SH-SY5Y (cell line): Measurements from ENCODE around the gene IQGAP1.

ENCODE experiments used
- GATA2 ChIP-seq: IDR thresholded peaks from 2 replicates; pipeline ENCODE4 v1.6.1; 2011; ENCODE audit warnings: mild to moderate bottlenecking, low read depth, low read length
- GATA3 ChIP-seq: IDR thresholded peaks from 2 replicates; pipeline ENCODE4 v1.6.1; 2011; ENCODE audit warnings: low read depth, mild to moderate bottlenecking, low read length, moderate library complexity

DNA sequence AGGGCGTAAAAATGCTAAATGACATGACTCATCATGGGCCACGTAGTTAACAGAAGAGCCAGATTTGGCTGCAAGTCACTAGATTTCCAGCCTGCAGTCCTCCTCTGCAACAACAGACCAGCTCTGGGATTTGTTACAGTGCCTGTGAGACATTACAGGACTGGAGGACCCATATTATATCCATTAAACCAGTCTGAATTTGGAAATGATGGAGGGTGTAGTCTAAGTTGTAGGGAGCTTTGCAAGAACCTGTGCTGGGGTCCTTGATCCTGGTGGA is 25.2 kb upstream of the IQGAP1 start:
- no peak for TF ChIP-seq GATA2
- TF ChIP-seq GATA3: no peak
